Omental fat pad (tissue), 4 donors: ENCODE data around the gene MYO5A. TPM values are rescaled to one million over a fixed set of nuclear protein-coding genes. Genes with fewer than 3 reads are reported as not detected.

Source experiments
- ATAC-seq: fragments of 150-250 bp; one replicate; pipeline ENCODE4 v1.9.1; 2016; ENCODE audit warnings: mild to moderate bottlenecking, moderate library complexity; ENCODE audit not compliant: low FRiP score
- DNase-seq: peaks from one replicate; pipeline ENCODE4 v3.0.0-alpha.2; 2019; ENCODE audit warnings: low spot score
- CTCF ChIP-seq, 3 donors: fragments of 450-650 bp; IDR thresholded peaks; one replicate each; pipeline ENCODE4 v1.5.1; 2016 to 2017; ENCODE audit warnings: antibody characterized with exemption in 3 of 3, mild to moderate bottlenecking in 3 of 3, moderate library complexity in 2 of 3
- total RNA-seq, 4 donors: library from RNA; depleted of rRNA; stranded (reverse); fragments of >200 nt; gene quantifications; one replicate each; pipeline ENCODE4 v1.1.0, GENCODE V29; 2016

The MYO5A gene
- total RNA-seq, 4 donors from 2014 or later: 45.5 to 81.6 (median 65.5) TPM

- DNase-seq: no peak
- ATAC-seq: peak; percentile 14
Measured at GRCh38 chr15:52318729-52319500, 209.8 kb downstream of the MYO5A start.

GRCh38 chr15:52317688-52318087 lies 211.0 kb downstream of the MYO5A start:
- DNase-seq (no peak), ATAC-seq (no peak)
- TF ChIP-seq CTCF (IDR thresholded peaks at IDR 0.05): no peak

More at GRCh38 chr15:52318729-52319500, 209.8 kb downstream of the MYO5A start:
- no peak for TF ChIP-seq CTCF (IDR thresholded peaks at IDR 0.05)

GRCh38 chr15:52317022-52317421 lies 211.7 kb downstream of the MYO5A start:
- ATAC-seq (no peak), DNase-seq (no peak)
- TF ChIP-seq CTCF (IDR thresholded peaks at IDR 0.05): no peak

- no peak for TF ChIP-seq CTCF (IDR thresholded peaks at IDR 0.05)
- ATAC-seq: no peak
- no peak for DNase-seq
Measured at GRCh38 chr15:52309154-52309548, 219.5 kb downstream of the MYO5A start.

DNA sequence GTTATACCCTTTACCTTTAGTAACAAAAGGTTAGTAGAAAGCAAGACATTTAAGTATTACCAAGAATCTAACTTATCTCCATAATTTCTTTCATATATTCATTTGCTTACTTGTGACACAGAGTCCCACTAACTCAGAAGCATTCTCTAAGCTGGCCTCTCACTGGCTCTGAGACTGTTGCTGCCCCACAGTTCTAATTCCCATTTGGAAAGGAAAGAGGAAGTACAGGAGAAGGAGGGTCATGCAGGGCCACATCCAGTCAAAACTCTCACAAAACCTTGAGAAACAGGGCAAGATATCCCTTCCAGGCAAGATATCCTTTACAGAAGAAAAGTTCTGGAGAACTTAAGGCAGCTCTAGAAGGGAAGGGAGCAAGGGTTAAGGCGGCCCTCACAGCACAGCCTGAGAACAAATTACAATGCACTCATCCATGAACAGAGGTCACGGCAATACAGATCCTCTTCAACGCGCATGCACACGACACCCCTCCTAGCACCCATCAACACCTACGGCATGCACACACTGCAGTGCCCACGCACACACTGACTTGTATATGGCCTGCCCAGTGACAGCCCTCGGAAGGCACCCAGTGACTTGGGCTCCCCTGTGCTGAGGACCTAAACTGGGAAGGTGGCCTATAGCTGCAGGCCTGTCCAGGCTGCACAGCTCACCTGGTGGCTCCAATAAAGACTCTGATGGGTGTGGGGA lies 220.1 kb downstream of the MYO5A start:
- no peak for DNase-seq
- no peak for ATAC-seq
- TF ChIP-seq CTCF (IDR thresholded peaks at IDR 0.05): no peak

GRCh38 chr15:52307847-52308246 lies 220.8 kb downstream of the MYO5A start:
- no peak for TF ChIP-seq CTCF (IDR thresholded peaks at IDR 0.05)
- ATAC-seq (no peak), DNase-seq (no peak)
